ENCODE data around the gene OR2B2. TPM values are rescaled to one million over a fixed set of nuclear protein-coding genes. Genes with fewer than 3 reads are reported as not detected.

The OR2B2 gene
- total and polyA plus RNA-seq, 7 donors, result not detected

DNA sequence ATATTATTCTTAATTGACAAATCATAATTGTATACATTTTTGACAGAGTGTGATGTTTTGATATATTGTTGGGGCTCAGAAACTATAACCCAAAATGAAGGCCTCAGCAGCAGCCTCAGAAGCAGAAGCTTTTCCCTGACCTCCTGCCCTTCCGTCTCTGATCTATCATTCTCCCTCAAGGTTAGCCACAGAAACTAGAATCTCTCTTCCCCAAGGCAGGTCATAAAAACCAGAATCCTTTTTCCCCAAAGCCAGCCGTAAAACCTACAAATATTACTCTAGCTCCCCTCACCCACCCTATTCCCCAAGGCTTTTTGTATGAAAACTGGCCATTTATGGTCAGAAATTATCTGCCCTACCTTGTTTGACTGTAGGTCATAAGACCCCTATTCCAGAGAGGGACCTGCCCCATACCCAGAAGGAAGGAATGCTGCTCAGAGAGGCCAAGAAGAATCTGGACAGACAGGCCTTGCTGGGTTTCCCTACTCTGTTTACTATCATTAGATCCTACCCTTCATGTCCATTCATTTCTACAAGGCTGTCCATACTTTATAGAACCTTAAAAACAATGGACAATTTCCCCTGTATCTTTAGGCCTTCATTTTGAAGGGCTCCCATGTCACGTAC lies 14.5 kb downstream of the OR2B2 start:
- WGBS, 3 donors, result 95 to 96% (median 96%) methylated on average over 3 of the region's 3 CpGs
- DNase-seq (no peak), ATAC-seq (no peak)
- intact Hi-C loops (cut with DNase I), result loop anchor here (5.0 to 10.0 kb wide), 4 partner anchors 125 to 710 kb away; no protein-coding TSS in a partner anchor
- no peaks in the 10 kb centered on the region for H3K36me3 ChIP-seq (ENCODE audit: insufficient read depth in 1 of 2, low read depth in 1 of 2)
- H3K27ac ChIP-seq, result no peak overlapping the region
- no peak overlapping the region for H3K4me3 ChIP-seq
- TF ChIP-seq CTCF (IDR thresholded peaks at IDR 0.05), result no peak
- peaks cover 4% of the 10 kb centered on the region for H3K4me1 ChIP-seq
- no peaks in the 10 kb centered on the region for H3K27me3 ChIP-seq (ENCODE audit: insufficient read depth in 3 of 3, low read length in 2 of 3)
- no peaks in the 10 kb centered on the region for H3K9me3 ChIP-seq

DNA sequence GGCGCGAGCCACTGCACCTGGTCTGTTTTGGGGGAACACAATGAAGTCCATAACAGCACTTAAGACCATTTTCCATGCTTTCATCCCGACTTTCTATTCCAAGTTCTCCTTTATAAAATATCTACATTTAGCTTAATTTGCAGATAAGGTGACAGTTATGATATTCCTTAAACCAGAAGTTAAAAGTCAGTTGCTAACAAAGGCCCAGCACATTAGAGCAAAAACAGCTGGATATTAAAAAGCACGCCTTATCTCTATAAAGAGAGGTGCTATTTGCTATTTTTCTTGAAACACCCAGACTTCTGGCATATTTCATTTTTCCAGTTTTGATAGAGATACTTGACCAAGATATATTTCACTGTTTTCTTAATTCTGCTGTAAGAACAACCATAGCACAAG lies 15.8 kb downstream of the OR2B2 start:
- 78 to 86% (median 83%) methylated on average over 4 of the region's 4 CpGs for WGBS, 3 donors
- TF ChIP-seq CTCF (IDR thresholded peaks at IDR 0.05), result no peak
- Histone ChIP-seq H3K36me3 (ENCODE audit: insufficient read depth in 1 of 2, low read depth in 1 of 2) (no peaks in the 10 kb centered on the region), H3K9me3 (no peaks in the 10 kb centered on the region), H3K4me1 (peaks cover 4% of the 10 kb centered on the region), H3K27ac (no peak overlapping the region), H3K27me3 (ENCODE audit: insufficient read depth in 3 of 3, low read length in 2 of 3) (peaks cover 0 to 6% (median 0%) of the 10 kb centered on the region in 3 donors), H3K4me3 (no peak overlapping the region)
- intact Hi-C loops (cut with DNase I), result loop anchor here (5.0 to 10.0 kb wide), 4 partner anchors 124 to 709 kb away; no protein-coding TSS in a partner anchor
- DNase-seq (no peak), ATAC-seq (no peak)

DNA sequence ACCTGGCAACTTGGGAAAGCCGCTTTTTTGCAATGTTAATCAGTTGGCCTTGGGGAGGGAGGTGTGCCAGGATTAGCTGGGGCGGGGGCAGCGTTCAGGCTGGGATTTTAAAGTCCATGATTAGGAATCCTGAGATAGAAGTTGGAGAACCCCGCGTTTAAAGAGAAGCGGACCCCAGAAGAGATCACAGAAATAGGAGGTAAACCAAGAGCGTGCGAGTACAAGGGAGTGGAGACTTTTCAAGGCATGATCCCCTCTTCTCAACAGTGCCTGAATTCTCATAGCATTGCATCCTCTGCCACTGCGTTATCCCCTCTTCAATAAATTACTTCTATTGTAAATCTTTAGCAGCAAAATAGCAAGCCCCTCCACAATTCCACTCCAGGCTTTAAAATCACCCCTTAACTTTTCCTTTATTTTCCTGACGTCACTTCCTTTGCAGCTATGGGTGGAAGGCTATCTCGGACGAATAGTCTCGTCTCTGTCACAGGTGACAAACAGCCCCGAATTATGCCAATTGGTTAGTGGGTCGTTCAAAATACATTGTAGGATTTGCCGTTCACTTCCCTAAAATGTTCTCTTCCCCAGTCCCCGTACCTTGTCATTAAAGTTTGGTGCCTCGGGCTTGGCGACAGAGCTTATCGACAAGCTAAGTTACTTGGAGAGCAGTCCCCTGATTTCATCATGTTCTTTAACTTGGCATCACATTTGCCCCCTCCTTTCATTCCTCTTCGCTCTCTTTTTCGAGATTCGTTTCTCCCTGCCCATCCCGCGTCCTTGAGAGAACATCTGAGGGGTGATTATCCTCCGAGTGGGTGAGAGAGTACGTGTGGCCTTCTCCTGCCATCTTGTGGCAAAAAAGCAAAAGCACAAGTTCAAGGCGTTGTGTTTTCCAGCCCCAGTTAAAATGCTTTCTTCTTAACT lies 17.1 kb downstream of the OR2B2 start:
- Histone ChIP-seq H3K4me1 (peaks cover 4% of the 10 kb centered on the region), H3K9me3 (no peaks in the 10 kb centered on the region), H3K4me3 (peak overlapping the region; percentile 77), H3K27me3 (ENCODE audit: insufficient read depth in 3 of 3, low read length in 2 of 3) (peaks cover 0 to 19% (median 0%) of the 10 kb centered on the region in 3 donors), H3K27ac (peak overlapping the region; percentile 74), H3K36me3 (ENCODE audit: insufficient read depth in 1 of 2, low read depth in 1 of 2) (no peaks in the 10 kb centered on the region)
- TF ChIP-seq CTCF (IDR thresholded peaks at IDR 0.05), result peak; percentile 81
- intact Hi-C loops (cut with DNase I), result loop anchor here (2.0 to 10.0 kb wide), 8 partner anchors 122 to 768 kb away; no protein-coding TSS in a partner anchor
- ATAC-seq (peak; percentile 69 to 83 (median 80)), DNase-seq (peak in 1 of 2 donors; percentile 30)
- WGBS, 3 donors, result 0 to 1% (median 0%) methylated on average over 28 of the region's 28 CpGs

DNA sequence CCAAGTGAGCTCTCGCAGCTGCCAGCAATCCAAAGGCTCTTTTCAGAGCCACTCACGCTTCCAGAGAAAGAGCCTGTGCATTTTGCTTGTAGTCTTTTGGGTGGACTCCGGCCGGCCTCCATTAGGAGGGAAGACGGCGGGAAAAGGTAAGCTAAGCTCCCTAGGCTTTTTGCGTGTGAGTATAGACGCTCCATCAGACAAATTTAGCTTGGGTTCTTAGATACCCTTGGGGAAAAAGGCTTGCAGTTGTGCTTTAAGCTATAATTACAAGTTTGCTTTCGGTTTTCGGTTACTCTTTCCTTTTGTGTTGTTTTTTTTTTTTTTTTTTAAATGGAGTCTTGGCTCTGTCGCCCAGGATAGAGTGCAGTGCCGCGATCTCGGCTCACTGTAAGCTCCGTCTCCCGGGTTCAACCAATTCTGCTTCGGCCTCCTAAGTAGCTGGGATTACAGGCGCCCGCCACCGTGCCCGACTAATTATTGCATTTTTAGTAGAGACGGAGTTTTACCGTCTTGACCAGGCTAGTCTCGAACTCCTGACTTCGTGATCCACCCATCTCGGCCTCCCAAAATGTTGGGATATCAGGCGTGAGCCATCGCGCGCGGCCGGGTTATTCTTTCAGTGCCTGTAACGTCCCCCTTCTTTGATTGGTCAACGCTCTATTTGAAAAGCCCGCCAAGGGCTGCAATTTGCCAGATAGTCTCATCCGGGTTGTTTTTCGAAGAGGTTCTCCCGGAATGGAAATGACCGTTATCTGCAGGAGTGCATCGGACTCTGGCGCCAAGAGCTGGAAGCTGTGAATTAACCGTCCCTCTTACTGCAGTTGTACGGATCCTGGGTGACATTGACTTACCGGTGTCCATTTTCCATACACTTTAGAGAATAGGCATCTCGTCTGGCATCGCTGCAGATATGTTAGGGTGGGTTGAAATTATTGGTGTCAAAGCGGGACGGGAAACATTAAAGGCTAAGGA lies 18.1 kb downstream of the OR2B2 start:
- ATAC-seq (peak; percentile 84 to 92 (median 90)), DNase-seq (peak; percentile 83 to 88)
- Histone ChIP-seq H3K4me3 (peak overlapping the region; percentile 77), H3K27ac (peak overlapping the region; percentile 74), H3K36me3 (ENCODE audit: insufficient read depth in 1 of 2, low read depth in 1 of 2) (no peaks in the 10 kb centered on the region), H3K9me3 (no peaks in the 10 kb centered on the region), H3K27me3 (ENCODE audit: insufficient read depth in 3 of 3, low read length in 2 of 3) (peaks cover 0 to 29% (median 0%) of the 10 kb centered on the region in 3 donors), H3K4me1 (peaks cover 4% of the 10 kb centered on the region)
- TF ChIP-seq CTCF (IDR thresholded peaks at IDR 0.05), result no peak
- WGBS, 3 donors, result 0 to 1% (median 0%) methylated on average over 48 of the region's 48 CpGs
- intact Hi-C loops (cut with DNase I), result loop anchor here (2.0 to 10.0 kb wide), 6 partner anchors 121 to 767 kb away; partner anchors contain the start of gene ZNF184 (in 1 of the 2)

All from psoas muscle (tissue), 8 donors.